ENCODE data around the gene IGSF9.

- no peak for TF ChIP-seq CTCF (IDR thresholded peaks at IDR 0.05; ENCODE audit: insufficient read depth, low read length, poor library complexity, severe bottlenecking)
- no peak for TF ChIP-seq EZH2phosphoT487 (conservative IDR thresholded peaks at IDR 0.05; ENCODE audit: low read length)
Observed at GRCh38 chr1:159952932-159953331, 7.5 kb upstream of the IGSF9 start.

Measured in SU-DHL-6 (cell line).